ENCODE measurements around the gene KSR1. TPM values are rescaled to one million over a fixed set of nuclear protein-coding genes. Genes with fewer than 3 reads are reported as not detected.
"Not testable (repeated sequence)": the region's sequence is repeated elsewhere in the genome, so short reads cannot be mapped to it uniquely, and the experiment has no call there.

KSR1 gene
- total RNA-seq, 1 experiment from 2014 or later = 11.7 TPM

GRCh38 chr17:27452828-27453227, 3.4 kb upstream of the KSR1 start:
- no peak for DNase-seq (ENCODE audit: extremely low read depth, low read depth)

DNA sequence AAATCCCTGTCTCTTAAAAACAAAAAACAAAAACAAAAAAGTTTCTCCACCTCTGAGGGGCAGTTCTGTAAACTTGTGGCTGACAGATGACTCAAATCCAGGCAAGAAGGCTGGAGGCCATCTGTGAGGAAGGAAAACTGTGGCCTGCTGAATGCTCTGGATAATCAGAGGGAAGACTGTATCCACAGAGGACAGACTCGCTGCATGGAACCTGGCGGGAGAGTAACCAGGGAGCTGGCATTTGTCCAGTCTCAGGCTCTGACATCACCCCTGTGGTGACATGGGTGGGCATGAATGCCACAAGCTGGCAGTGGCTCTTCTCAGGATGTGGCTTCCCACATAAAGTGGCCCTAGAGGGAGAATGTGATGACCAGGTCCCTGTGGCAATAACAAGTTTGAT, 2.8 kb upstream of the KSR1 start:
- no peak for DNase-seq (ENCODE audit: extremely low read depth, low read depth)

GRCh38 chr17:27454089-27454488, 2.2 kb upstream of the KSR1 start:
- no peak for DNase-seq (ENCODE audit: extremely low read depth, low read depth)

GRCh38 chr17:27455236-27455913, 873 bp upstream of the KSR1 start:
- DNase-seq (ENCODE audit: extremely low read depth, low read depth) = no peak

DNA sequence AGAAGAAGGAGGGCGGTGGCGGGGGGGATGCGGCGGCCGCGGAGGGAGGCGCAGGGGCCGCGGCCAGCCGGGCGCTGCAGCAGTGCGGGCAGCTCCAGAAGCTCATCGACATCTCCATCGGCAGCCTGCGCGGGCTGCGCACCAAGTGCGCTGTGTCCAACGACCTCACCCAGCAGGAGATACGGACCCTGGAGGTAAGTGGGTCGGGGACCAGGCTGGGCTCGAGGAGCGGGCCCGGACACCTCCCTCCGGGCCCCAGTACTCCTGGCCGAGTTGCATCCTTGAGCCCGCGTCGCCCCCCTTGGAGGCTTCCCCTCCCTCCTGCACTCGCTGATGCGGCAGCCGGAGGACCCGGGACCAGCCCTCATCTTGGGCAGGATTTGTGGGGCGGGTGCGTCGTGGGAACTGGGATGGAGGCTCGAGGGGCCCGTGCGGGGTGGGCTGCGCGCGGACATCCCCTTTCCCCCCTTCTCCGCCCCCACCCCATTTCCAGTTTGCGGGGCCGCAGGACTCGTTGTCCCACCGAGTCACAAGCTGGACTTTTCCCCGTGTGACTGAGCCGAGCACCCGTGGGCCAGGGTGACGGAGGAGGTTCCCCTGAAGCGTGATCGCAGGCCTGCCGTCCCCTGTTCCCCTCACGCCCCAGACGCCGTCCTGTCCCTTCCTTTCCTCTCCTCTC, 572 bp downstream of the KSR1 start:
- DNase-seq (ENCODE audit: extremely low read depth, low read depth) = no peak

DNA sequence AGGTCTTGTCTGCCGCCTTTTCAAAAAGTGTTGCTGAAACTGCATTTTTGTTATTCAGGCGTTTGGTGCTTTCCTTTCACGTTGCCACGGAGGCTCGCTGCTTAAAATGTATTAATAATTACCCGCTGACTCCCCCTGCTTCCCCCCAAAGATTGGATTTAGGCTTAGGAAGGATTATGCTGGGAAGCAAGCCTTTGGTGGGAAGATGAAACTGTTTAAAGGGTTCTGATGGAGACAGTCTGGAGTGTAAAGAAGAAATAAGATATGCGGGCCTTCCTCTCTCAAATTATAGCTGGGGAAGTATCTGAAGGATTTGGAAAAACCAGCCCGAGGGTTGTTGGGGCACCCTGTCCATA, 1.1 kb downstream of the KSR1 start:
- no peak for DNase-seq (ENCODE audit: extremely low read depth, low read depth)

DNA sequence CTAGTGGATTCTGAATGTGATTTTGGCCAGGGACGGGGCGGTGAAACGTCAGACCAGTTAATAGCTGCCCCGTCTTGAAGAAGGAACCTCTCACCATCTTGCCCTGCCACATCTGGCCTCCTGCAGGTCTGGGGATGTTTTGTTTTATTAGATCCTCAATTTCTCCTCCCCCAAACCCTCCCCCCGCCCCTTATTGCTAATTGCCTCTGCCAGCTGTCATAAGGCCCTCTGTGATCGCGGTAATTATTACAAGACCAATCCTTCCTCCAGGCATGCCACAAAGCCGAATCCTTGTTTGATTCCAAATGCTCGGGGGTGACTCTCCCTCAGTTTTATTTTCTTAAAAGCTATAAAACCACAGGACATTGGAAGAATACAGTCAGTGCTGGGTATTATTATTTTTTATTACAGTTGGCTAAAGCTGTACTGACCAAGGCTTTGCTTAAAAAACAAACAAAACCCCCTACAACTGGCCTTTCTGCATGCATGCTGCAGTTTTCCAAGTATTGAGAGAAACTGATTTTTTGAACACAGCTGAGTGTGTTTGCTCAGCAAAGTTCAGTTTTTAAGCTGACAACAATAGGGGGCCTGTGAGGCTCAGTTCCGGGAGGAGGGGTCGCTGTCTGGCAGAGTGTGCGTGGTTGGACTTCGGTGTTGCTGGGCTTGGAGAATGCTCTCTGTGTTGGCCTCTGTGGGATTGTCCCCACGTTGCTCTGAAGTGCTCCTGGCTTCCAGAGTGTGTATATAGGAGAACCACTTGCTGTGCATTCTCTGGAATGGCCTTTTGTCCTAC, 1.7 kb downstream of the KSR1 start:
- DNase-seq (ENCODE audit: extremely low read depth, low read depth) = no peak

GRCh38 chr17:27458524-27458908, 2.3 kb downstream of the KSR1 start:
- no peak for DNase-seq (ENCODE audit: extremely low read depth, low read depth)

GRCh38 chr17:27459433-27459832, 3.2 kb downstream of the KSR1 start:
- DNase-seq (ENCODE audit: extremely low read depth, low read depth) = no peak

- DNase-seq (ENCODE audit: extremely low read depth, low read depth) = no peak
Observed at GRCh38 chr17:27460196-27460725, 4.0 kb downstream of the KSR1 start.

DNA sequence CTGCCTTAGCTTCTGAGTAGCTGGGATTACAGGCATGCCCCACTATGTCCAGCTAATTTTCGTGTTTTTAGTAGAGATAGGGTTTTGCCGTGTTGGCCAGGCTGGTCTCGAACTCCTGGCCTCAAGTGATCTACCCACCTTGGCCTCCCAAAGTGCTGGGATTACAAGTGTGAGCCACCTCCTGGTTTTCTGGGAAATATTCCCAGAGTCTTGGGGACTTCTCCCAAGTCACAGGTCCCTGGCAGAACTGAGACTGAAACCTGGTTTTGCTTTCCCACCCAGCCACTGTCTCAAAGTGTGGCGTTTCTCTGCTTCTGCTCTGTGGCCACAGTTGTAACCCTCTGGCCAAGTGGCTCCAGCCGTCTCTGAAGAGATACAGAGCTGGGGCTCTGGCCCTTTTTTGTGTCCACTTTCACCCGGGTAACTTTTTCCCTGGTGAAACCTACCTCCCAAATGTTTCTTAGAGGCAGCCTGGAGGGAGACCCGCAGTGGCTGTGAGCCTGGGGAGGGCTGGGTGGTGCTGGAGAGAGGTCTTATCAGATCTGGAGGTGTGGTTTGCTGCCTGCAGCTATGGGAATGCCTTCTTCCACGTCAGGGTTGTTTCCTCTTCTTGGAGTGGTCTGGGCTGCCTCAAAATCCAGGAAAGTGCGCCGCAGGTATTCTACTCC, 5.1 kb downstream of the KSR1 start:
- no peak for DNase-seq (ENCODE audit: extremely low read depth, low read depth)

- no peak for DNase-seq (ENCODE audit: extremely low read depth, low read depth)
Observed at GRCh38 chr17:27462149-27462548, 5.9 kb downstream of the KSR1 start.

GRCh38 chr17:27462714-27463113, 6.5 kb downstream of the KSR1 start:
- DNase-seq (ENCODE audit: extremely low read depth, low read depth) = no peak

DNA sequence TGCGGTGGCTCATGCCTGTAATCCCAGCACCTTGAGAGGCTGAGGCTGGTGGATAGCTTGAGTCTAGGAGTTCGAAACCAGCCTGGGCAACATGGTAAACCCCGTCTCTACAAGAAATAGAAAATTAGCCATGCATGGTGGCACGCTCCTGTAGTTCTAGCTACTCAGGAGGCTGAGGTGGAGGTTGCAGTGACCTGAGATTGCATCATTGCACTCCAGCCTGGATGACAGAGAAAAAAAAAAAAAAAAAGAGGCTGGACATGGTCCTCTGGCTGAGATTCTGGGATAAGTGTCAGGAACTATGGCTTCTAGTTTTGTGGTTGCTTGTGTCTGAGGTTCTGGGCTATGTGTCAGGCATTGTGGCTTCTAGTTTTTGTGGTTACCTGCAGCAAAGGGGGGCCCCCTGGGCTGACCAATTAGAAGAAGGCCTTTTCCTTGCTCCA, 7.0 kb downstream of the KSR1 start:
- no peak for DNase-seq (ENCODE audit: extremely low read depth, low read depth)

- DNase-seq (ENCODE audit: extremely low read depth, low read depth) = not testable (repeated sequence)
Observed at GRCh38 chr17:27464019-27464418, 7.8 kb downstream of the KSR1 start.

GRCh38 chr17:27464431-27464830, 8.2 kb downstream of the KSR1 start:
- DNase-seq (ENCODE audit: extremely low read depth, low read depth) = no peak

GRCh38 chr17:27465875-27466274, 9.6 kb downstream of the KSR1 start:
- DNase-seq (ENCODE audit: extremely low read depth, low read depth) = not testable (repeated sequence)

DNA sequence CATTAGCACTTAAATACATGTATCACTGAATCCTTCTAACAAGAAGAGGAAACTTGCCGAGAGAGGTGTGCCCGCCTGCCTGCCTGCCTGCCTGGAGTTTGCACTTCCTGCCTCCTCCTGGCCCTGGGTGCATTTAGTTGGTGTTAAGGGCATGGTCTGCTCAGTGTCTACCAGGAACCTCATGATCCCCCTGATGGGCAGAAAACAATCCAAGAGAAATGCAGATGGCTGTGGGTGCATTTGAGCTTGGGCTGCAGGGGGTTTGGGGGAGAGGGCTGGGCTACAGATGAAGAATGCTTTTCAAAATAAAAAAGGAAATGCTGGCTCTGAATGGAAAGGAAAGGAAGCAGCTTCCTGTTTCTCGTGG, 10.1 kb downstream of the KSR1 start:
- no peak for DNase-seq (ENCODE audit: extremely low read depth, low read depth)

DNA sequence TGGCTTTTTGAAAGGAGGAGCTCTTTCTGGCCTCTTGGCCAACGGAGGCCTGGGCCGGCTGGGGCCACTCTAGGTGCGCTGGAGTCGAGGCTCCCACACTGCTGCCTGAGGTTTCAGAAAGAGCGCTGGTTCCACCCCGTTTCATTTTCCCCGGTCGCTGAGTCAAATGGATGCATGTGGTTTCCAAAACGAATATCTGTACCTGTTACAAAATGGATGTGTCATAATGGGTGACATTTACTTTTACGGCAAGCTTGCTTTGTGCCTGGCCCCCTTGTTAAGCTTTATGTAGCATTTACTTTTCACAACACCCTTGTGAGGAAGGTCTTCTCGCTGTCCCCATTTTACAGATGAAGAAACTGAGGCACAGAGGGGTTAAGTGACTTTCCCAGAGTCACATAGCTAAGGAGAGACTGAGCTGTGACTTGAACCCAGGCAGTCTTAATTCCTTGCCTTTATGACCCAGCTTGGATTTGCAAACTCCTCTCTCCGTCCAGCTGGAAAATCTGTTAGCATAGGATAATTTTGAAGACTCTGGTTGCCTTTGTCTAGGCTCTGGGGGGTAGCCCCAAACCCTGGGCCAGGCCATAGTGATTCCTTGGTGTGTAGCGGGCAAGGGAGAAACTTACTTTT, 10.6 kb downstream of the KSR1 start:
- DNase-seq (ENCODE audit: extremely low read depth, low read depth) = no peak

DNA sequence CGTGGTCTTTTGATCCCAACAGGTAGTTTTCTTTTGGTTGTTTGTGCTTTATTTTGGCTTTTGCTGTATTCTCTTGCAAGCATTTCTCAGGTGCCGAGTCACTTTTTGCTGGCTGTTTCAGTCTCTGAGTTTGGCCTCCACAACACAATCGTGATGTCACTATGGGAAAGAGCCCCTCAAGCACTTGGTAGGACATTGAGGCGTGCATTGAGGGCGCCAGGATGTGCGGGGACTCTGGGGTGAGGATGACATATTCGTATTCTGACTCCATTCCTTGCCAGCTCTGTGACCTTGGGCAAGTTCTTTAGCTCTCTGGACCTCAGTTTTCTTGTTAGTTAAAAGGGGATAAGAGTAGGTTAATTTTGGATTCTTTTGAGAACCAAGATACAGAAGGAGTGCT, 13.0 kb downstream of the KSR1 start:
- no peak for DNase-seq (ENCODE audit: extremely low read depth, low read depth)
